GM23338 (cell line): ENCODE results near the gene PRPSAP1. TPM values are rescaled to one million over a fixed set of nuclear protein-coding genes. Genes with fewer than 3 reads are reported as not detected.
A peak's percentile ranks its signal among the peaks of the same experiment; 100 is the strongest.

Source experiments
- ATAC-seq: fragments of 200-7000 bp; cut with Tn5 transposase; 3 replicates; pipeline ENCODE4 v1.9.1; 2020
- DNase-seq: peaks from one replicate; pipeline ENCODE4 v3.0.0-alpha.2; 2015; ENCODE audit warnings: low spot score
- H2AFZ ChIP-seq: fragments of 200-600 bp; sonication (generic); 2 replicates; pipeline ENCODE4 v1.8.0; 2016; ENCODE audit warnings: antibody characterized with exemption, mild to moderate bottlenecking, moderate library complexity
- H3F3A ChIP-seq: fragments of 200-600 bp; sonication (generic); replicated peaks from 2 replicates; pipeline ENCODE4 v1.8.0; 2017; ENCODE audit warnings: antibody characterized with exemption, mixed run types, low read depth
- H3K27ac ChIP-seq: fragments of 200-600 bp; sonication (generic); 2 replicates; pipeline ENCODE4 v1.6.1; 2016; ENCODE audit warnings: low read depth
- H3K27me3 ChIP-seq: fragments of 200-600 bp; sonication (generic); 2 replicates; pipeline ENCODE4 v1.8.0; 2016; ENCODE audit warnings: mild to moderate bottlenecking, mixed run types, moderate library complexity; ENCODE audit not compliant: insufficient read depth
- H3K36me3 ChIP-seq: fragments of 200-600 bp; sonication (generic); 2 replicates; pipeline ENCODE4 v1.8.0; 2016; ENCODE audit warnings: mild to moderate bottlenecking; ENCODE audit not compliant: insufficient read depth
- H3K4me1 ChIP-seq: fragments of 200-600 bp; sonication (generic); 2 replicates; pipeline ENCODE4 v1.8.0; 2016; ENCODE audit warnings: mild to moderate bottlenecking, moderate library complexity; ENCODE audit not compliant: insufficient read depth
- H3K4me2 ChIP-seq: fragments of 200-600 bp; sonication (generic); 2 replicates; pipeline ENCODE4 v1.7.1; 2017; ENCODE audit warnings: mixed run types
- H3K4me3 ChIP-seq: fragments of 200-600 bp; sonication (generic); 2 replicates; pipeline ENCODE4 v1.6.1; 2016; ENCODE audit warnings: mixed run types
- H3K79me2 ChIP-seq: fragments of 200-600 bp; sonication (generic); replicated peaks from 2 replicates; pipeline ENCODE4 v1.8.0; 2017; ENCODE audit warnings: mild to moderate bottlenecking; ENCODE audit not compliant: insufficient read depth
- H3K9me2 ChIP-seq: fragments of 200-600 bp; sonication (generic); 2 replicates; pipeline ENCODE4 v1.8.0; 2017; ENCODE audit not compliant: insufficient read depth
- H4K20me1 ChIP-seq: fragments of 200-600 bp; sonication (generic); replicated peaks from 2 replicates; pipeline ENCODE4 v1.8.0; 2017; ENCODE audit warnings: mild to moderate bottlenecking; ENCODE audit not compliant: insufficient read depth
- H3K27ac Mint-ChIP-seq: 2 replicates; pipeline ENCODE4 v1.8.0; 2020; ENCODE audit warnings: inconsistent platforms, mild to moderate bottlenecking, moderate library complexity, mixed read lengths
- H3K27me3 Mint-ChIP-seq: 3 replicates; pipeline ENCODE4 v1.8.0; 2022; ENCODE audit warnings: low read depth, mild to moderate bottlenecking, moderate library complexity, mixed read lengths, inconsistent platforms; ENCODE audit not compliant: insufficient read depth, poor library complexity
- H3K36me3 Mint-ChIP-seq: 3 replicates; pipeline ENCODE4 v1.8.0; 2021; ENCODE audit warnings: low read depth, mild to moderate bottlenecking, inconsistent platforms, moderate library complexity, mixed read lengths
- H3K4me1 Mint-ChIP-seq: 3 replicates; pipeline ENCODE4 v1.8.0; 2020; ENCODE audit warnings: mild to moderate bottlenecking, inconsistent platforms, mixed read lengths
- H3K4me3 Mint-ChIP-seq: 3 replicates; pipeline ENCODE4 v1.8.0; 2021; ENCODE audit warnings: moderate library complexity, mild to moderate bottlenecking, inconsistent platforms, mixed read lengths
- H3K9me3 Mint-ChIP-seq: 3 replicates; pipeline ENCODE4 v1.8.0; 2020; ENCODE audit warnings: moderate library complexity, mild to moderate bottlenecking, inconsistent platforms, mixed read lengths
- EZH2phosphoT487 ChIP-seq: fragments of 200-600 bp; sonication (generic); IDR thresholded peaks from one replicate; pipeline ENCODE4 v1.8.1; 2018; ENCODE audit warnings: antibody characterized with exemption; ENCODE audit not compliant: unreplicated experiment
- JUNB ChIP-seq: IDR thresholded peaks from one replicate; pipeline ENCODE4 v1.6.1; 2016; ENCODE audit warnings: antibody characterized with exemption; ENCODE audit not compliant: unreplicated experiment
- NANOG ChIP-seq: IDR thresholded peaks from 2 replicates; pipeline ENCODE4 v1.6.1; 2016; ENCODE audit warnings: antibody characterized with exemption, borderline replicate concordance
- POLR2AphosphoS5 ChIP-seq: IDR thresholded peaks from 2 replicates; pipeline ENCODE4 v1.6.1; 2016; ENCODE audit warnings: antibody characterized with exemption, low read depth
- STAT1 ChIP-seq: IDR thresholded peaks from one replicate; pipeline ENCODE4 v1.6.1; 2016; ENCODE audit warnings: antibody characterized with exemption; ENCODE audit not compliant: unreplicated experiment
- ZNF114 ChIP-seq: fragments of 250-450 bp; sonication (Bioruptor Pico); IDR thresholded peaks from 2 replicates; pipeline ENCODE4 v1.5.0; 2020; ENCODE audit warnings: mild to moderate bottlenecking, moderate library complexity
- ZNF331 ChIP-seq: fragments of 250-450 bp; sonication (Bioruptor Pico); IDR thresholded peaks from 2 replicates; pipeline ENCODE4 v1.5.0; 2020; ENCODE audit warnings: low read depth, mild to moderate bottlenecking, moderate library complexity
- polyA plus RNA-seq: library from polyadenylated mRNA; unstranded; fragments of >200 nt; fragmentation: Nextera tagmentation; extraction: Ambion mirVana; gene quantifications from 2 replicates; pipeline ENCODE4 v1.2.1, GENCODE V29; 2016
- total RNA-seq: library from RNA; depleted of rRNA; stranded (reverse); fragments of >200 nt; shearing (Covaris generic); gene quantifications from 2 replicates; pipeline ENCODE4 v1.2.3, GENCODE V29; 2014
- TF ChIP-seq, protein P1 (sequence below): IDR thresholded peaks from one replicate; pipeline ENCODE4 v1.6.1; 2018; ENCODE audit warnings: antibody characterized with exemption; ENCODE audit not compliant: unreplicated experiment
- TF ChIP-seq, protein P2 (sequence below), 2 experiments: fragments of 200-600 bp in 1 of 2; sonication (generic) in 1 of 2; conservative IDR thresholded peaks; 2 replicates each; pipeline versions ENCODE4 v1.5.1 to v1.6.1; 2016 to 2017; ENCODE audit warnings: antibody characterized with exemption in 2 of 2, low read depth in 2 of 2, mild to moderate bottlenecking in 2 of 2, moderate library complexity in 1 of 2
- TF ChIP-seq, protein P3 (sequence below): fragments of 250-450 bp; sonication (Bioruptor Pico); IDR thresholded peaks from 2 replicates; pipeline ENCODE4 v1.5.0; 2020; ENCODE audit warnings: mild to moderate bottlenecking, moderate library complexity

Gene PRPSAP1
- total and polyA plus RNA-seq, 2 experiments from 2014 or later: 39.5 to 58.8 TPM

DNA sequence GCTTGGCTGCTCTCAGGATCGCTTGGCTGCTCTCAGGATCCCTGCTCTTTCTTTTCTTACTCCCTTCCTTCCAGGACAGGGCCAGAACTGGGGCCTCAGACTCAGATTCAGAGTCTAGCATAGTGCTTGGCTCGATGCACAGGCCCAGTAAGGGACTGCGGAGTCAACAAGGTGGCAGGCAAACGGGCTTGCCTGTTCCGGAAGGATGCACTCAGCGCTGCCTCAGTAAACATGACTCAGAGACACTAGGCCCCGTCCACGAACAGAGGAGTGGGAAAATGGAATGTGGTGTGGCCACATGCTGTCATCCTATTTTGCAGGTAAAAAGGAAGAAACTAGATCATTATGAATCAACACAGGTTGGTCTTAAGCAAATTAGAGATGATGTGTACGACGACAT lies 40.5 kb upstream of the PRPSAP1 start:
- Mint-ChIP-seq H3K27me3 (peaks cover 10% of the 10 kb centered on the region), H3K4me3 (no peak overlapping the region), H3K27ac (peak overlapping the region; percentile 80), H3K9me3 (no peaks in the 10 kb centered on the region; the same call in 2 of the 3 replicates), H3K36me3 (peaks cover 71% of the 10 kb centered on the region), H3K4me1 (peaks cover 17% of the 10 kb centered on the region)
- H3K4me3 ChIP-seq: no peak overlapping the region
- 0 out of 2 replicates have a peak overlapping the region, but pooled peaks have one; percentile 59 for H3K27ac ChIP-seq
- no peak for TF ChIP-seq EZH2phosphoT487
- no peak for TF ChIP-seq STAT1
- TF ChIP-seq, protein P1, sequence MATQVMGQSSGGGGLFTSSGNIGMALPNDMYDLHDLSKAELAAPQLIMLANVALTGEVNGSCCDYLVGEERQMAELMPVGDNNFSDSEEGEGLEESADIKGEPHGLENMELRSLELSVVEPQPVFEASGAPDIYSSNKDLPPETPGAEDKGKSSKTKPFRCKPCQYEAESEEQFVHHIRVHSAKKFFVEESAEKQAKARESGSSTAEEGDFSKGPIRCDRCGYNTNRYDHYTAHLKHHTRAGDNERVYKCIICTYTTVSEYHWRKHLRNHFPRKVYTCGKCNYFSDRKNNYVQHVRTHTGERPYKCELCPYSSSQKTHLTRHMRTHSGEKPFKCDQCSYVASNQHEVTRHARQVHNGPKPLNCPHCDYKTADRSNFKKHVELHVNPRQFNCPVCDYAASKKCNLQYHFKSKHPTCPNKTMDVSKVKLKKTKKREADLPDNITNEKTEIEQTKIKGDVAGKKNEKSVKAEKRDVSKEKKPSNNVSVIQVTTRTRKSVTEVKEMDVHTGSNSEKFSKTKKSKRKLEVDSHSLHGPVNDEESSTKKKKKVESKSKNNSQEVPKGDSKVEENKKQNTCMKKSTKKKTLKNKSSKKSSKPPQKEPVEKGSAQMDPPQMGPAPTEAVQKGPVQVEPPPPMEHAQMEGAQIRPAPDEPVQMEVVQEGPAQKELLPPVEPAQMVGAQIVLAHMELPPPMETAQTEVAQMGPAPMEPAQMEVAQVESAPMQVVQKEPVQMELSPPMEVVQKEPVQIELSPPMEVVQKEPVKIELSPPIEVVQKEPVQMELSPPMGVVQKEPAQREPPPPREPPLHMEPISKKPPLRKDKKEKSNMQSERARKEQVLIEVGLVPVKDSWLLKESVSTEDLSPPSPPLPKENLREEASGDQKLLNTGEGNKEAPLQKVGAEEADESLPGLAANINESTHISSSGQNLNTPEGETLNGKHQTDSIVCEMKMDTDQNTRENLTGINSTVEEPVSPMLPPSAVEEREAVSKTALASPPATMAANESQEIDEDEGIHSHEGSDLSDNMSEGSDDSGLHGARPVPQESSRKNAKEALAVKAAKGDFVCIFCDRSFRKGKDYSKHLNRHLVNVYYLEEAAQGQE: no peak
- TF ChIP-seq, protein P2, sequence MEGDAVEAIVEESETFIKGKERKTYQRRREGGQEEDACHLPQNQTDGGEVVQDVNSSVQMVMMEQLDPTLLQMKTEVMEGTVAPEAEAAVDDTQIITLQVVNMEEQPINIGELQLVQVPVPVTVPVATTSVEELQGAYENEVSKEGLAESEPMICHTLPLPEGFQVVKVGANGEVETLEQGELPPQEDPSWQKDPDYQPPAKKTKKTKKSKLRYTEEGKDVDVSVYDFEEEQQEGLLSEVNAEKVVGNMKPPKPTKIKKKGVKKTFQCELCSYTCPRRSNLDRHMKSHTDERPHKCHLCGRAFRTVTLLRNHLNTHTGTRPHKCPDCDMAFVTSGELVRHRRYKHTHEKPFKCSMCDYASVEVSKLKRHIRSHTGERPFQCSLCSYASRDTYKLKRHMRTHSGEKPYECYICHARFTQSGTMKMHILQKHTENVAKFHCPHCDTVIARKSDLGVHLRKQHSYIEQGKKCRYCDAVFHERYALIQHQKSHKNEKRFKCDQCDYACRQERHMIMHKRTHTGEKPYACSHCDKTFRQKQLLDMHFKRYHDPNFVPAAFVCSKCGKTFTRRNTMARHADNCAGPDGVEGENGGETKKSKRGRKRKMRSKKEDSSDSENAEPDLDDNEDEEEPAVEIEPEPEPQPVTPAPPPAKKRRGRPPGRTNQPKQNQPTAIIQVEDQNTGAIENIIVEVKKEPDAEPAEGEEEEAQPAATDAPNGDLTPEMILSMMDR (conservative IDR thresholded peaks at IDR 0.05; ENCODE audit: low read depth in 2 of 2): no peak
- TF ChIP-seq, protein P3, sequence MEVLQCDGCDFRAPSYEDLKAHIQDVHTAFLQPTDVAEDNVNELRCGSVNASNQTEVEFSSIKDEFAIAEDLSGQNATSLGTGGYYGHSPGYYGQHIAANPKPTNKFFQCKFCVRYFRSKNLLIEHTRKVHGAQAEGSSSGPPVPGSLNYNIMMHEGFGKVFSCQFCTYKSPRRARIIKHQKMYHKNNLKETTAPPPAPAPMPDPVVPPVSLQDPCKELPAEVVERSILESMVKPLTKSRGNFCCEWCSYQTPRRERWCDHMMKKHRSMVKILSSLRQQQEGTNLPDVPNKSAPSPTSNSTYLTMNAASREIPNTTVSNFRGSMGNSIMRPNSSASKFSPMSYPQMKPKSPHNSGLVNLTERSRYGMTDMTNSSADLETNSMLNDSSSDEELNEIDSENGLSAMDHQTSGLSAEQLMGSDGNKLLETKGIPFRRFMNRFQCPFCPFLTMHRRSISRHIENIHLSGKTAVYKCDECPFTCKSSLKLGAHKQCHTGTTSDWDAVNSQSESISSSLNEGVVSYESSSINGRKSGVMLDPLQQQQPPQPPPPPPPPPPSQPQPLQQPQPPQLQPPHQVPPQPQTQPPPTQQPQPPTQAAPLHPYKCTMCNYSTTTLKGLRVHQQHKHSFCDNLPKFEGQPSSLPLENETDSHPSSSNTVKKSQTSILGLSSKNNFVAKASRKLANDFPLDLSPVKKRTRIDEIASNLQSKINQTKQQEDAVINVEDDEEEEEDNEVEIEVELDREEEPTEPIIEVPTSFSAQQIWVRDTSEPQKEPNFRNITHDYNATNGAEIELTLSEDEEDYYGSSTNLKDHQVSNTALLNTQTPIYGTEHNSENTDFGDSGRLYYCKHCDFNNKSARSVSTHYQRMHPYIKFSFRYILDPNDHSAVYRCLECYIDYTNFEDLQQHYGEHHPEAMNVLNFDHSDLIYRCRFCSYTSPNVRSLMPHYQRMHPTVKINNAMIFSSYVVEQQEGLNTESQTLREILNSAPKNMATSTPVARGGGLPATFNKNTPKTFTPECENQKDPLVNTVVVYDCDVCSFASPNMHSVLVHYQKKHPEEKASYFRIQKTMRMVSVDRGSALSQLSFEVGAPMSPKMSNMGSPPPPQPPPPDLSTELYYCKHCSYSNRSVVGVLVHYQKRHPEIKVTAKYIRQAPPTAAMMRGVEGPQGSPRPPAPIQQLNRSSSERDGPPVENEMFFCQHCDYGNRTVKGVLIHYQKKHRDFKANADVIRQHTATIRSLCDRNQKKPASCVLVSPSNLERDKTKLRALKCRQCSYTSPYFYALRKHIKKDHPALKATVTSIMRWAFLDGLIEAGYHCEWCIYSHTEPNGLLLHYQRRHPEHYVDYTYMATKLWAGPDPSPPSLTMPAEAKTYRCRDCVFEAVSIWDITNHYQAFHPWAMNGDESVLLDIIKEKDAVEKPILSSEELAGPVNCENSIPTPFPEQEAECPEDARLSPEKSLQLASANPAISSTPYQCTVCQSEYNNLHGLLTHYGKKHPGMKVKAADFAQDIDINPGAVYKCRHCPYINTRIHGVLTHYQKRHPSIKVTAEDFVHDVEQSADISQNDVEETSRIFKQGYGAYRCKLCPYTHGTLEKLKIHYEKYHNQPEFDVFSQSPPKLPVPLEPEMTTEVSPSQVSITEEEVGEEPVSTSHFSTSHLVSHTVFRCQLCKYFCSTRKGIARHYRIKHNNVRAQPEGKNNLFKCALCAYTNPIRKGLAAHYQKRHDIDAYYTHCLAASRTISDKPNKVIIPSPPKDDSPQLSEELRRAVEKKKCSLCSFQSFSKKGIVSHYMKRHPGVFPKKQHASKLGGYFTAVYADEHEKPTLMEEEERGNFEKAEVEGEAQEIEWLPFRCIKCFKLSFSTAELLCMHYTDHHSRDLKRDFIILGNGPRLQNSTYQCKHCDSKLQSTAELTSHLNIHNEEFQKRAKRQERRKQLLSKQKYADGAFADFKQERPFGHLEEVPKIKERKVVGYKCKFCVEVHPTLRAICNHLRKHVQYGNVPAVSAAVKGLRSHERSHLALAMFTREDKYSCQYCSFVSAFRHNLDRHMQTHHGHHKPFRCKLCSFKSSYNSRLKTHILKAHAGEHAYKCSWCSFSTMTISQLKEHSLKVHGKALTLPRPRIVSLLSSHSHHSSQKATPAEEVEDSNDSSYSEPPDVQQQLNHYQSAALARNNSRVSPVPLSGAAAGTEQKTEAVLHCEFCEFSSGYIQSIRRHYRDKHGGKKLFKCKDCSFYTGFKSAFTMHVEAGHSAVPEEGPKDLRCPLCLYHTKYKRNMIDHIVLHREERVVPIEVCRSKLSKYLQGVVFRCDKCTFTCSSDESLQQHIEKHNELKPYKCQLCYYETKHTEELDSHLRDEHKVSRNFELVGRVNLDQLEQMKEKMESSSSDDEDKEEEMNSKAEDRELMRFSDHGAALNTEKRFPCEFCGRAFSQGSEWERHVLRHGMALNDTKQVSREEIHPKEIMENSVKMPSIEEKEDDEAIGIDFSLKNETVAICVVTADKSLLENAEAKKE (CRISPR knock-in tag): no peak
- TF ChIP-seq ZNF331 (CRISPR knock-in tag): no peak
- no peak for TF ChIP-seq JUNB
- TF ChIP-seq POLR2AphosphoS5: no peak
- TF ChIP-seq ZNF114: no peak
- no peak for TF ChIP-seq NANOG
- H3K4me1 ChIP-seq: peaks cover 12% of the 10 kb centered on the region
- DNase-seq (no peak), ATAC-seq (no peak)
- H3K9me2 ChIP-seq: no peaks in the 10 kb centered on the region
- H3K36me3 ChIP-seq: peaks cover 31% of the 10 kb centered on the region
- 0 out of 2 replicates have a peak, but pooled peaks cover 4% of the 10 kb centered on the region for H4K20me1 ChIP-seq
- no peak overlapping the region for H2AFZ ChIP-seq
- H3F3A ChIP-seq: peaks cover 27% of the 10 kb centered on the region
- H3K79me2 ChIP-seq: no peaks in the 10 kb centered on the region
- H3K27me3 ChIP-seq: no peaks in the 10 kb centered on the region
- H3K4me2 ChIP-seq: no peak overlapping the region
